AML-193 (cell line): Measurements from ENCODE around the gene SENP1.

Experiments used
- DNase-seq, 2 experiments: peaks; one replicate each; lab custom pipeline; 2025; lab: John Stamatoyannopoulos, UW

The SENP1 gene

GRCh38 chr12:48036818-48037217 is 69.1 kb downstream of the SENP1 start:
- DNase-seq, result no peak

GRCh38 chr12:48034835-48035805 is 70.8 kb downstream of the SENP1 start:
- no peak for DNase-seq

- DNase-seq, result no peak
Measured at GRCh38 chr12:48033451-48033850, 72.4 kb downstream of the SENP1 start.

GRCh38 chr12:48032597-48032996 is 73.3 kb downstream of the SENP1 start:
- no peak for DNase-seq

- DNase-seq, result no peak
Measured at GRCh38 chr12:48031135-48031960, 74.5 kb downstream of the SENP1 start.

GRCh38 chr12:48030173-48030650 is 75.7 kb downstream of the SENP1 start:
- no peak for DNase-seq

- DNase-seq, result no peak
Measured at GRCh38 chr12:48029491-48030172, 76.2 kb downstream of the SENP1 start.

- no peak for DNase-seq
Measured at GRCh38 chr12:48028541-48029431, 77.1 kb downstream of the SENP1 start.

- no peak for DNase-seq
Measured at GRCh38 chr12:48027183-48028002, 78.5 kb downstream of the SENP1 start.

GRCh38 chr12:48026060-48026827 is 79.6 kb downstream of the SENP1 start:
- no peak for DNase-seq

- no peak for DNase-seq
Measured at GRCh38 chr12:48025281-48025680, 80.6 kb downstream of the SENP1 start.

- DNase-seq, result no peak
Measured at GRCh38 chr12:48024735-48025134, 81.1 kb downstream of the SENP1 start.

- DNase-seq, result no peak
Measured at GRCh38 chr12:48023386-48023785, 82.5 kb downstream of the SENP1 start.

GRCh38 chr12:48022676-48023385 is 83.0 kb downstream of the SENP1 start:
- DNase-seq, result no peak

GRCh38 chr12:48022180-48022521 is 83.7 kb downstream of the SENP1 start:
- no peak for DNase-seq

- no peak for DNase-seq
Measured at GRCh38 chr12:48021485-48022179, 84.2 kb downstream of the SENP1 start.

GRCh38 chr12:48019639-48020265 is 86.1 kb downstream of the SENP1 start:
- DNase-seq, result no peak

- no peak for DNase-seq
Measured at GRCh38 chr12:48018618-48018995, 87.3 kb downstream of the SENP1 start.
